Motor neuron (in vitro differentiated cells): ENCODE data around the gene CFAP100. TPM values are rescaled to one million over a fixed set of nuclear protein-coding genes. Genes with fewer than 3 reads are reported as not detected.

Experiments
- ATAC-seq, 8 experiments: fragments of 200-7000 bp; cut with Tn5 transposase; replicated peaks in 6 of 8; 2 replicates each; pipeline ENCODE4 v1.8.0; 2021; ENCODE audit warnings: mild to moderate bottlenecking in 8 of 8, moderate library complexity in 8 of 8
- H3K27ac ChIP-seq, 2 donors: fragments of 250-450 bp; sonication (Bioruptor Pico); 2 replicates each; pipeline ENCODE4 v1.9.0; 2021; ENCODE audit warnings: antibody characterized with exemption in 2 of 2, mild to moderate bottlenecking in 2 of 2, moderate library complexity in 1 of 2
- H3K4me1 ChIP-seq, 2 donors: fragments of 250-450 bp; sonication (Bioruptor Pico); replicated peaks in 1 of 2; 2 replicates each; pipeline ENCODE4 v1.6.1; 2021; ENCODE audit warnings: antibody characterized with exemption in 2 of 2, mild to moderate bottlenecking in 2 of 2, moderate library complexity in 1 of 2
- H3K4me3 ChIP-seq, 5 donors: fragments of 250-450 bp; sonication (Bioruptor Pico); 2 replicates each; pipeline ENCODE4 v1.9.0; 2021; ENCODE audit warnings: antibody characterized with exemption in 5 of 5, mild to moderate bottlenecking in 5 of 5, moderate library complexity in 4 of 5
- WGBS, 10 experiments: fragments of 450-650 bp; shearing (Covaris generic); methylation state at CpG; one replicate each; pipeline ENCODE4 v1.0.0; 2022; 5-methylcytosine and 5-hydroxymethylcytosine counted together
- in situ Hi-C, 9 experiments: fragments of 400-800 bp; cut with MboI; loops; one replicate each; pipeline ENCODE4 v1.15.0; 2021; ENCODE audit warnings: low sequenced_read_pairs in 9 of 9, low pct_unique_long_range_greater_than_20kb in 2 of 9; ENCODE audit not compliant: unreplicated experiment in 9 of 9
- total RNA-seq, 8 experiments: library from RNA; unstranded; fragments of 300-600 nt; gene quantifications; 2 replicates each; pipeline versions ENCODE4 v1.2.3 to v1.2.4, GENCODE V29; 2022

The CFAP100 gene
- total RNA-seq, 8 experiments from 2014 or later = 0.22 to 5.8 (median 0.66) TPM; not detected in 4

DNA sequence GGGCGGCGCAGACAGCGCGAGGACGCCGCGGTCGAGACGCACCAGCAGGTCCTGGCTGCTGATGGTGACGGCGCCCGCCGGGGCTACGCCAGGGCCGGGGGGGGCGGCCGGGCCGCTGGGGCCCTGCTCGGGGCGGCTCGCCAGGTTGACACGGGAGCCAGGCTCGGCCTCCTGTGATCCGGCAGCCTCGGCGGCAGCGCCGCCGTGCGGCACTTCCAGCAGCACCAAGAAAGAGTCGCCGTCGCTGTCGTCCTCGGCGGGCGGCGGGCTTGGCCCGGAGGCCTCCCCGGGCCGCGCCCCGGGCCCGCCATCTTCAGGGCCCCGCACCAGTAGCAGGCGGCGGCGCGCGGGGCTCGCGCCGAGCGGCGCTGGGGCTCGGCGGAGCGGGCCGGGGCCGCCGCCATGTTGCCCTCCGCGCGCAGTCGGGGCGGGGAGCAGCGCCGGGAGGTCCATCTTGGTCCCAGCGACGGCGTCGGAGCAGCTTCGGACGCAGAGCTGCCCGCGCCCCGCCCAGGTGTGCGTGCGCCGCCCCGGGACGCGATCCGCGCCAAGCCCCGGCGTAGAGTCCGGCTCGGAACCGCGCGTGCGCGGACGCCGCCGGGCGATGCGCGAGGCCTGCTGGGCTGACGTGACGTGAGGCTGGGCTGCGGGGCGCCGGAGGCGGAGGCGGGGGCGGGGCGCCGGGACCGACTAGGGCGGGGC lies 80.9 kb downstream of the CFAP100 start, which contains the start of gene ZXDC:
Gene ZXDC, minus strand, starts transcription at position 479 of the 702 bp plus-strand sequence. Its CDS starts 26 bp downstream, at position 453.
- H3K4me3 ChIP-seq = peak within 1 kb of the TSS; percentile 65 to 99 (median 95)
- in situ Hi-C loops = no loop called here
- peaks cover 31 to 33% of the 10 kb centered on the region in 2 donors for H3K4me1 ChIP-seq
- 0% methylated on average over 12 of the region's 112 CpGs; no CpG with 5 or more reads in 9 of the 10 experiments for WGBS, 10 experiments
- ATAC-seq = peak; percentile 63 to 89 (median 82)
- peak within 1 kb of the TSS; percentile 96 for H3K27ac ChIP-seq

DNA sequence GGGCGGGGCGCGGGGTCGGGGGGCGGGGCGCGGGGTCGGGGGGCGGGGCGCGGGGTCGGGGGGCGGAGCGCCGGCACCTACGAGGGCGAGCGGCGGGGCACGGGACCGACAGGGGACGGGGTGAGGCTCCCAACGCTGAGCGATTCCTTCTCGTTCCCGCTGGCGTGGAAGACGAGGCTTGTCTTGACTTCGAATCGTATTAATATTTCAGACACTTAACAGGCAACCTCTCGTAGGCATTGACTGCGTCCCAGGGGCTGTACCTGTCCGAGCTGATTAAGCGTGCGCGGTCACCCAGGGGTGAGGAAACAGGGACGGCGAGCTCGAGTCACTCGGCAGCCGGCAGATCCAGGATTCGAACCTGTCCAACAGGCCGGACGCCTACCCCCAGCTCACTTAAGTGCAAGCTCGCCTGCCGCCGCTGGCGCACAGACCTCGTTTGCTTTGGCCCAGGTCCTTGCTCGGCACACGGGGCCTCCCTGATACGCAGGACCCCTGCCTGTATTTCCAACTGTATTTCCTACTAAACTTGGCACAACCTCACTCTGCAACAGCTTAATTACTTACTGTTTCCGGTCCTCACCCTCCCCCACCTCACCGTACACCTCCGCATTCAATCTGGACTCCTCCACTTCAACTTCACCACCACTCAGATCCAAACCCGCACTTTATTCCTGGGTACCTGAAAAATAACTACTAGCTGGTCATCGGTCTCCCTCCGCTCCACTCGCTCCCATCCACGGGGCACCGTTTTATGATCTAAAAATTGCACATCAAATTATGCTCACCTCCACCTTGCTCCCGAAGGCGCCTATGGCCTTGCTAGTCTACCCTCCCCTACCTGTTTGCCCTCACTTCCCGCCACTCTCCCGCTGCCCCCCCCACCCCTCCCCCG lies 81.7 kb downstream of the CFAP100 start:
- WGBS, 10 experiments = 0 to 100% (median 37%) methylated on average over 1 to 17 of the region's 66 CpGs; no CpG with 5 or more reads in 1 of the 10 experiments

DNA sequence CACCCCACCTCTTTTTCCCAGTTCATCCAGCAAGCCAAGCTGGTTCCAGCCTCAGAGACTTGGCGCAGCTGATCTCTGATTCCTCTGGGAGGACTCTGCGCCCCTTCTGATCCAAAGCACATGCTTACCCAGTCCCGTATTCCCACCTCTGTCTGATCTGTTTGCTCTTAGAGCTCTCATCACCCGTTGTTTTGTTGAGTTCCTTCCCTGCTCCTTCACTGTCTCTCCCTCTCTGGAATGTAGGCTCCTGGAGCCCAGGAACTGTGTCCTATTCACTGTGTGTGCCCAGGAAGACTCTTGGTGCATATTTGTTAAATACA lies 82.3 kb downstream of the CFAP100 start:
- 13 to 80% (median 56%) methylated on average over 1 to 2 of the region's 4 CpGs; no CpG with 5 or more reads in 5 of the 10 experiments for whole genome bisulfite sequencing, 10 experiments
- peaks cover 31 to 38% of the 10 kb centered on the region in 2 donors for H3K4me1 ChIP-seq
- in situ Hi-C loops = no loop called here
- no peak overlapping the region for H3K4me3 ChIP-seq
- H3K27ac ChIP-seq = no peak overlapping the region
- no peak for ATAC-seq

More for the DNA sequence above, 81.7 kb downstream of the CFAP100 start:
- ATAC-seq = peak; percentile 3 to 59 (median 40)
- Histone ChIP-seq H3K4me3 (peak overlapping the region; percentile 47 to 99 (median 95)), H3K4me1 (peaks cover 35 to 38% of the 10 kb centered on the region in 2 donors), H3K27ac (peak overlapping the region; percentile 51 to 80)
- in situ Hi-C loops = no loop called here

DNA sequence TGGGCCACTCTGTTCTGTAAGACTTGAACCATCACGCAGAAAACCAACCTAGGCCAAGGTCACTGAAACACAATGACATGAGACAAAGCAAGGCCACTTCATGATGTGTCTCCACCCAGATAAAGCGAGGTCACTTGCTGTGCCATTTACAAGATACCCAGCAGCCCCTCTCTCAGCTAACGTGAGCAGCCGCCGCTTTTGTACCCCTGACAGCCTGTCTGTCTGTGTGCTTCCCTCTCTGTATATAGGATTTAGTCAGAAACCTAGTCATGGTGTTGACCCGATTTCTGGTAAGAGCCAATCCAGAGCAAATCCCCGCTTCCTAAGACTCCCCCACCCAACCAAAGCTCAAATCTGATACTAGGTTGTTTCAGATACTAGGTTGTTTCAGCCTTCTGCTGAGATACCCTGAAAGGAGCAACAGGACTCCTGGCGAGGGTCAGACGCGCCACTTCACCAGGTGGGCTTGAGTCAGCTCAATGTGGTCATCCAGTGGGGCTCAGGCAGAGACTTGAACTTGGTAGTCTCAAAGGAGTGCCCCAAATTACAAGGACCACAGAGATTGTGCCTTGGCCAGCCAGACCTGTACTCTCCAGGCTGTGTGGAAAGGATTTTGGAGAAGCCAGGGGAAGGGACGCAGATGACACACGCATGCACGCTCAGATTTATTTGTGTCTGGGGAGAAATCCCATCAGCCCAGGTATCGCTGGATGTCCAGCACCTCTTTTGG lies 84.0 kb downstream of the CFAP100 start:
- 73 to 100% (median 91%) methylated on average over 2 to 13 of the region's 14 CpGs for whole genome bisulfite sequencing, 10 experiments
- Histone ChIP-seq H3K4me1 (peaks cover 13 to 21% of the 10 kb centered on the region in 2 donors), H3K4me3 (no peak overlapping the region), H3K27ac (no peak overlapping the region)
- ATAC-seq = no peak
- in situ Hi-C loops = no loop called here

DNA sequence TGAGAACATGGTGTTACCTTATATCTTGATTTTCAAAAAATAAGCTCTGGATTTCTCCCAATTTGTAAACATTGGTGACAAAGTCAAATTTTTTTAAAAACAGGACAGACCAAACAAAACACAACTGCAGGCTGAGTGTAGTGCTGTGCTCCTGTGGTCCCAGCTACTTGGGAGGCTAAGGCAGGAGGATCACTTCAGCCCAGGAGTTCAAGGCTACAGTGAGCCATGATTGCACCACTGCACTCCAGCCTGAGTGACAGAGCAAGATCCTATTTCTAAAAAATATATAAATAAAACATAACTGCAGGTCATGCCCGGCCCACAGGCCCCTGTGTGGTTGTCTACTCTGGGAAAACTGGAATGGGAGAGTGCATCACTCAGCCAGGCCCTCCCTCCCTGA lies 84.9 kb downstream of the CFAP100 start:
- no peak for ATAC-seq
- whole genome bisulfite sequencing, 10 experiments = 0 to 100% (median 100%) methylated on average over 1 of the region's 1 CpG; no CpG with 5 or more reads in 5 of the 10 experiments

DNA sequence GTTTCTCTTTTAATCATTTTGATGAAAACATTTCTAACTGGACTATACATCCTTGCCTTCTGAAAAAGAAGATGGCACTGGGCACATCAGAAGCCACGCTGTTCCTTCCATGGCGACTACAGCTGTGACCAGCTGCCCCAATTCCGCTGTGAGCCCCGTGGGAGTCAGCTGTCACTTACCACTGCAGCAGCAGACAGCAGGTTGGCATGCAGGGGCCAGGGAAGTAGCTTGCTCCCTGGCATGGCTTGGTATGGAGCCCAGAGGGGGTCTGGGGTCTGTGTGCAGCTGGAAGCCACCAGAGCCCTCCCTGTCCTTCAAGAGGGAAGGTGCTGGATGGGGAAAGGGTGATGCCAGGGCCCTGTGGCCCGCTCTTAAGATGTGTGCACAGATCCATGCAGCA lies 85.5 kb downstream of the CFAP100 start:
- in situ Hi-C loops = no loop called here
- H3K27ac ChIP-seq = no peak overlapping the region
- H3K4me1 ChIP-seq = peaks cover 17 to 24% of the 10 kb centered on the region in 2 donors
- H3K4me3 ChIP-seq = no peak overlapping the region
- no peak for ATAC-seq
- WGBS, 10 experiments = 33 to 100% (median 88%) methylated on average over 1 to 5 of the region's 5 CpGs; no CpG with 5 or more reads in 4 of the 10 experiments

More for the DNA sequence above, 84.9 kb downstream of the CFAP100 start:
- Histone ChIP-seq H3K4me3 (no peak overlapping the region), H3K27ac (no peak overlapping the region), H3K4me1 (peaks cover 12 to 18% of the 10 kb centered on the region in 2 donors)
- in situ Hi-C loops = no loop called here

DNA sequence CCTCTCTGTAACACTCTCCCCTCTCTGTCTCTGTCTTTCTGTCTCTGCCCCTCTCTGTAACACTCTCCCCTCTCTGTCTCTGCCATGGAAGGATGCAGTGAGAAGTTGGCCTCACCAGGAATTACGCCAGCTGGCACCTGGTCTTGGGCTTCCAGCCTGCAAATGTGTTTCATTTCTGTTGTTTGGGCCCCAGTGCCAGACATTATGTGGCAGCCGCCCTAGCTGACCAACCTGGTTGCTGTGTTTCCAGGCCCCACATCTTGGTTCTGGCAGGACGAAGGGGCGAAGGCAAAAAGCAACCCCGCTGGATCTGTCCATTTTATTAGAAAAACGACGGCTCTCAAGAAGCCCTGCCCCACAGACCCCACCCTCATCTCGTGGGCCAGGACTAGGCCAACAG lies 86.2 kb downstream of the CFAP100 start:
- ATAC-seq = no peak
- 28 to 100% (median 83%) methylated on average over 1 to 8 of the region's 8 CpGs; no CpG with 5 or more reads in 1 of the 10 experiments for WGBS, 10 experiments
- no peak overlapping the region for H3K27ac ChIP-seq
- H3K4me3 ChIP-seq = no peak overlapping the region
- peaks cover 24 to 31% of the 10 kb centered on the region in 2 donors for H3K4me1 ChIP-seq
- in situ Hi-C loops = no loop called here

DNA sequence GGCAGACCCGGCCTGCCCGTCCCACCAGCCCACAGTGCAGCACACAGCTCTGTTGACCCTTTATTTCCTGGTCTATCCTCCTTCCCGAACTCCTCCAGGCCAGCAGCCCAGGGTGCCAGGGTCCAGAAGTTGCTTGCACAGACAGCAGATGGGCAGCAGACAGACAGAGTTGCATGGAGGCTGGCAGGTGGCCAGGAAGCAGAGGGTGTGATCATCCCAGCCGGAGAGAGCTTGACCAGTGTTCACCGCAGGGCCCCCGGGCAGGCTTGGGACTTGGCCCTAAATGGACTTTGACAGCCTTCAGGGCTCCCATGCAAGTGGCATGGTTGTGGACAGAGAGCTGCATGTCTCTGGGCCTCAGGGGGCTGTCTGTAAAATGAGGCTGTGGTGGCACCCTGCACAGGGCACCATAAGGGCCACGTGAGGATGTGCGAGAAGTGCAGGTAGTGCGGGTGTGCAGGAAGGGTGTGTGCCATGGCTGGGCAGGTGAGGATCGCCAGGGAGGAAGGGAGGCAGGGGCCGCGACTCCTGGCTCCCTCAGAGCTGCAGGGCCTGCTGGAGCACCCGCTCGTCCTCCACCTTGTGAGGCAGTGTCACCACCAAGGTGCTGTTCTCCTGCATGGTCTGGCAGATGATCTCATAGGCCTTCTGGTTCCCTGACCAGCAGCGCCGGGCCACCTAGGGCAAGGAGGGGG lies 87.2 kb downstream of the CFAP100 start:
- ATAC-seq = peak in 6 of 8 experiments; percentile 13 to 67 (median 47)
- Histone ChIP-seq H3K4me1 (peaks cover 27 to 29% of the 10 kb centered on the region in 2 donors), H3K27ac (no peak overlapping the region), H3K4me3 (no peak overlapping the region)
- in situ Hi-C loops = no loop called here
- 0 to 100% (median 74%) methylated on average over 1 to 9 of the region's 16 CpGs; no CpG with 5 or more reads in 1 of the 10 experiments for WGBS, 10 experiments

DNA sequence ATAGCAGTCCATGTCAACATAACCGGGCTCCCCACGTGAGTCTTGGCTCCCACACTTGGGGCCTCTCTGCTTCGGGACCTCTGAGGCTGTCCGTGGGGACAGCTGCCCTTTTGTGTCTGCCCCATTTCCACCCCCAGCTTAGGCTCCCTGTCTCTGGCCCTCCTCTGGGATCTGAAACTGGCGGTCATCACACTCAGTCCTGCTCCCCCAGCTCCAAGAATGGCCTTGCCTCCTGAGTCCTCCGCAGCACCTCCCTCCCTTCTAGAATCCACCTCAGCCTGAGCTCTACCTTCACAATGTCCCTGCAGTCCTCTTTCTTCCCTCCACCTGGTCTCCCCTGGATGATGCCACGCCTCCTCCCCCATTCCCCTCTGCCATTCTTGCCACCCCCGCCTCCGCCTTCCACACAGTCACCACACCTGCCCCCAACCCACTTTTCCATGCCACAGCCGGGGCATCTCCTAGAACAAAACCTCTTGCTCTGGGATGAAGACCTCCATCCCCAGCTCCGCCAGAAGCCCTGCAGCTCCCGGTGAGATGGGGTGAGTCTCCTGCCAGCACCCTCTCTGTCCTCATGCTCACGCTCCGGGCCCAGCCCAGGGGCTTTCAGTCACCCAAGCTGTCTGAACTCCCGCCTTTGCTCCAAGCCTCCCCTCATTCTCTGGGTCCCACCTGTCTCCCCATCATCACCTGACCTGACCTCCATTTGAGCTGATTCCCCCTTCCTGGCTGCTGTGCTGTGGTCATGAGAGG lies 88.0 kb downstream of the CFAP100 start:
- WGBS, 10 experiments = 66 to 100% (median 88%) methylated on average over 1 to 7 of the region's 15 CpGs; no CpG with 5 or more reads in 5 of the 10 experiments
- Histone ChIP-seq H3K4me3 (no peak overlapping the region), H3K4me1 (peaks cover 29 to 31% of the 10 kb centered on the region in 2 donors), H3K27ac (no peak overlapping the region)
- in situ Hi-C loops = no loop called here
- no peak for ATAC-seq

DNA sequence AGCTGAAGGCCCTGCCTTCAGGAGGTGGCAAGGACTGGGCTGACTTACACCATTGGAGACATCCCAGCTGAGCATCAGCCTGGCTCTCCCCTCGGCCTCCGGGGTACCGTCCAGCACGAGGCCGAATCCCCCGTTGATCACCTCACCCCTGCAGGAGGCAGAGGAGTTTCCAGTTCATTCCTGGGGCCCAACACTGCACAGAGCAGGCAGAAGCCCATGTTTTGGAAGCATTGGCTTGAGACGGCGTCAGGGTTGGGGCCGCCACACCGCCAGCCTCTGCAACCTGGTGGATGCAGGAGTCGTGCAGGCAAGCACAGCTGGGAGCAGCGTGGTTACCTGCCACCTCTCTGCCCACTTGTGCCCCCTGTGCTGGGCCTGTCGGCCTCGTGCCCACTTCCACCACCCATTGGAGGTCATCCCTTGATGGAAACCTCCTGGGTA lies 88.6 kb downstream of the CFAP100 start:
- Histone ChIP-seq H3K4me1 (peaks cover 29 to 31% of the 10 kb centered on the region in 2 donors), H3K27ac (no peak overlapping the region), H3K4me3 (no peak overlapping the region)
- ATAC-seq = no peak
- WGBS, 10 experiments = 59 to 100% (median 97%) methylated on average over 2 to 8 of the region's 14 CpGs; no CpG with 5 or more reads in 4 of the 10 experiments
- in situ Hi-C loops = no loop called here

DNA sequence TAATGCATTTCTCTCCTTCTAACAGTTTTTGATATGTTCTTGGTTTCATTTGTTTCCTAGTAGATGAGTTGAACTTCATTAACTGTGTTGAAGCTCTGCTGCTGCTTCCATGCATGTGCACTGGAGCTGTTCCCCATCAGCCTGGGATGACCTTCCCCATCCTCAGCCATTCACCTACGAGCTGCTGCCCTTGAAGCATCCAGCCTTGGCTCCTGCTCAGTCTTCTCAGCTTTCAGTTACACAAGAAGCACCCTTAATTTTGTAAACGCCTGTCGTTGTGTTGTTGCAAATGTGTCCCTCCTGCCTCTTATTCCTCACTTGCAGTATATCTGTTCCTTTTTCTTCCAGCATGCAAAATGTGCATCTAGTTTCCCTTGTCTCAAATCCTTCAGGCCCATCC lies 89.4 kb downstream of the CFAP100 start:
- 58 to 81% (median 74%) methylated on average over 2 to 3 of the region's 3 CpGs; no CpG with 5 or more reads in 2 of the 10 experiments for WGBS, 10 experiments
- in situ Hi-C loops = no loop called here
- no peak overlapping the region for H3K27ac ChIP-seq
- H3K4me1 ChIP-seq = peaks cover 29 to 31% of the 10 kb centered on the region in 2 donors
- no peak for ATAC-seq
- H3K4me3 ChIP-seq = no peak overlapping the region
